ENCODE results near the gene VSIG8.

VSIG8 gene

DNA sequence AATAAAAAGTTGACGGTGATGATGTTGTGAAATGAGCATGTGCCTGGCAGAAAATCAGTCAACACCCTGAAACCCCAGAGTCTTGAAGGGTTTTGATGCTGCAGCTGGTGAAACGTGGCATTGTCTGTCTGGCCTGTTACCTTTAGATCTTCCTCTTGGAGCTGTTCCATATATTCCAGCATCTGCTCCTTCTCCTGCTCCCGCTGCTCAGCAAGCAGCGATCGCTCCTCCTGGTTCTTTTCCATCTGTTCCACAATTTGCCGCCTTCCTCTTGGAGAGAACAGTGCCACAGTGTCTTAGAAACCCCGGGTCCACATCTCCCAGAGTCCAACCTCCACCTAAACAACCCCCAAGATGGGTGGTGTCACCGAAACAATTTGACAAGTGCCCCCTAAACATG, 21.8 kb upstream of the VSIG8 start:
- no peak for DNase-seq (ENCODE audit: low read depth)

DNA sequence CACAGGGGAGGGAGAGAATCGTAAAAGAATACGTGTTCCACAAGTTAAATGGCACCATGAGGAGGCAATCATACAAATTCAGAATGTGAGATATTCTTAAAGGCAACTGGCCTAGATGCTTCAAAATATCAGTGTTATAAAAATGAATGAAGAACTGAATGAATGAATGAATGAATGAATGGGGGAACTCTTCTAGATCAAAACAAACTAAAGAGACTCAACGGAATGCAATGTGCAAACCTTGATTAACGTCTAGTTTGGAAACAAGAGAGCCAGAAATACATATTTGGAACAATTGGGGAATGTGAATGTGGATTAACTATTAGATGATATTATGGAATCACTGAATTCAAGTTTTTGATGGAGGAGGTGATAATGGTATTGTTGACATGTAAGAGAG, 20.7 kb upstream of the VSIG8 start:
- DNase-seq (ENCODE audit: low read depth) = no peak

DNA sequence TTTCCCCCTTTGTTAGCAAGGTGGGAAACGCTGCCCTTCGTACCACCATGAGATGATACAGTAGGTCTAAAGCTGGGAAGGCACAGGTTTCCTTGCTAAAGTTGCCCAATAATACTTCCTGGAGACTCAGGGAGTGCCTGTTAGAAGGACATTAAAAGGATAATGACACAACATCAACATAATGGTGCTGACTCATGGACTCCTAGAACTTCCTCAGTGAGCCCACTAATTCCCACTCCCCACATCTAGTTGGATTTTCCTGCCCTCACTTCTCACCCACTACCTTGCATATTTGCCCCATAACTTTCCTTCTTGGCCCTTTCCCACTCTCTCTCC, 20.0 kb upstream of the VSIG8 start:
- DNase-seq (ENCODE audit: low read depth) = no peak

DNA sequence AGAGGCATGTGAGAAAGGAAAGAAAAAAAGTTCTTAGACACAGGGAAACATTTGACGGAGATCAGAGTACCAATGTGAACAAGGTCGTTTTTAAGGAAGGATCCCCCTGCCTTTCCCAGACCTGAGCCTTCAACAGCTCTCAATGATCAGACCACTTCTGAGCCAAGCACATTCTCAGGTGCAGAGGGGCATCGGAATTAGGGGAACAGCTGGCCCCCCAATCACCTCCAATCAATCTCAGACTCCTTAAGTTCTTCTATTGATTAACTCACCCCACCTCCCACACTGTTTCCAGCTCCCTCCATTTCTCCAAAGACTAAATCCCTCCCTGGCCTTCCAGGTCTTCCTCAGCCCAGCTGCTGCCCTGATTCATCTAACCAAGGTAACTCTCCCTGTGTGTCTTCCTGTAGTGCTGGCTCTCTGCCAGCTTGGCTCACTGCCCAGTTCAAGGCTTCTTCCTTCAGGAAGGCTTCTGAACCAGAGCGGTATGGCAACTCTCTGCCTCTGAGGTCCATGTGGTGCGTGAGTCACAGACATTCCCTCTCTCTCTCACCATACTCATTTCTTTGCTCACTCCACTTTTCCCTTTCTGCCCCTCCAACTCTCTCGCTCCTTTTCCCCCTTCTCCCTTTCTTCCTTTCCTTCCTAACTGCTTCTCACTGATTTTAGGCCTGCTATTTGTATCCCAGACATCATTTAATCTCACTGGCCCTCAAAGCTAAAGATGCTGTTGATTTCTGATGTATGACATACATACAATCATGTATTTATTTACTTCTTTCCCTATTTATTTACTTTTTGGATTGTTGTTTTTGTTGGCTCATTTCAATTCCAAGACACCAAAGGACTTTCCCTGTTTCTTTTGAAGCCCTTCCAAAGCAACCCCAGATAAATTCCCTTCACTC, 19.4 kb upstream of the VSIG8 start:
- DNase-seq (ENCODE audit: low read depth) = peak; percentile 27

DNA sequence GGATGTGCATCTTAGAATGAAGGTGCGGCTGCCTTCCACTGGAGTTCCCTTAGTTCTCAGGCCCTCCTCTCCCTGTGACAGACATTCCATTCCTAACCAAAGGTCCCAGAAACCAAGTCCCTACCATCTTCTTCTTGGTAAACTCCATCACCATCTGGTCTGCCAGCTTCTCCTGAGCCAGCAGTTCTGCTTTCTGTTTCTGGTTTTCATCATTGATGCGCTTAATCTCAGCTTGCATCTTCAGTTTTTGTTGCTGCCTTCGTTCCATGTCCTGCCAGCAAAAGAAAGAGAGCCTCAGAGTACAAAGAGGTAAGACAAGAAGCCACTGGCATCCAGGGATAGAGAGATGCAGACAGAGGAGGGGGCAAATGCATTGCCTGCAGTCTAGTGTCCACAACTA, 18.0 kb upstream of the VSIG8 start:
- no peak for DNase-seq (ENCODE audit: low read depth)

DNA sequence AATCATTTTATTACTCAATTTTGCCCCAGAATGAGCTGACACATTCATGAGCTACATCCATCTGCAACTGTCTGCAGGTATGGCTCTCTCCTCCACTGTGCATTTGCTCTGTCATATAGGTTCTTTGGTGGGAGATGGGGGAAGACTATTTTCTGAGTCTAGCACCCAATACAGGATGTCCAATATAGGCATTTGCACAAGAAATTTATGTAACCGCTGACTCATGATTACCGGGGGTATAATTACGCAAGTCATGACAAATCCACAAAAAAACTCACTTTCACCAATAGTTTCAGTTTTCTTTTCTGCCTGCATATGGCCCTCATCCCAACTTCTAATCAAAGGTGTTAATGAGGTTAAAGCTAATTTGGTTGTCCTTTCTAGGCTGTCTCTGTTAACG, 17.5 kb upstream of the VSIG8 start:
- no peak for DNase-seq (ENCODE audit: low read depth)

DNA sequence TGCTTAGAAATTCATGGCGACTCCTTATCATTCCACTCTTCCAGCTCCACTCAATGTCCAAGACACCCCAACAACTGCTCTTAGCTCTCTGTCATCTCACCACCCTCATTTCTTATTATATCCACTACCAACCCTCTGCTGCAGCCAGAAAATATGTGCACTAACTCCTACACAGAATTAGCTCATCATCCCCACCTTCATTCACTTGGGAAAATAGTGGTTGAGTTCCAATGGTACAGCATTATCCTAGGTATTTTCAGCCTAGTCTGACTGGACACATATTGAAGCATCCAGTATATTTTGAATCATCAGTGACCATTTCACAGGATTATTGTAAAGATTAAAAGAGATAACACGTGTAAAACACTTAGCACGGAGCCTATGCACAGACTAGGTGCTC, 16.7 kb upstream of the VSIG8 start:
- no peak for DNase-seq (ENCODE audit: low read depth)

DNA sequence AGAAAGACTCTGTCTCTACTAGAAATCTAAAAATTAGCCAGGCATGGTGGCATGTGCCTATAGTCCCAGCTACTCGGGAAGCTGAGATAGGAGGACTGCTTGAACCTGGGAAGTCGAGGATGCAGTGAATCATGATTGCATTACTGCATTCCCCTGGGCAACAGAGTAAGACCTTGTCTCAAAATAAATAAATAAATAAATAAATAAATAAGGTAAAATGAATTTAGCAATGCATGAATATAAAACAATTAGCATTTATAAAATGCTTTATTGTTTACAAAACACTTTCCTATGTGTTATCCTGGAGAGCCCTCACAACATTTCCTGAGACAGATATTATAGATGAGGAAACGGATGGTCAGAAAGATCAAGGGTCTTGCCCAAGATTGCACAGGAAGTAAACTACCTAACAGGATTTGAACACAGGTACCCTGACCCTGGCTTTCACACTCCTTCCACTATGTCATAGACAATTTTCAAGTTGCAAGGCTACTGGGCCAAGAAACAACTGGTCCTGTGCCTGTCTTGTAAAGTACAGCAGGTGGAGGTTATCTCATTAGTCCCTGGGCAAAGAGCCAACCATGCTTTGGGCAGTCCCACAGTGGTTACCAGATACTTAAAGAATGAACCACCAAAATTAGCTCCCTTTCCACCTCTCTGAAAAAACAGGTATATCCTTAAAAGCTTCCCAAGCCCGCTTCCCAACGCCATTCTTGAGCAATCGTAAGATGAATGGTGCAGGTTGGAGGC, 15.4 kb upstream of the VSIG8 start:
- DNase-seq (ENCODE audit: low read depth) = no peak

DNA sequence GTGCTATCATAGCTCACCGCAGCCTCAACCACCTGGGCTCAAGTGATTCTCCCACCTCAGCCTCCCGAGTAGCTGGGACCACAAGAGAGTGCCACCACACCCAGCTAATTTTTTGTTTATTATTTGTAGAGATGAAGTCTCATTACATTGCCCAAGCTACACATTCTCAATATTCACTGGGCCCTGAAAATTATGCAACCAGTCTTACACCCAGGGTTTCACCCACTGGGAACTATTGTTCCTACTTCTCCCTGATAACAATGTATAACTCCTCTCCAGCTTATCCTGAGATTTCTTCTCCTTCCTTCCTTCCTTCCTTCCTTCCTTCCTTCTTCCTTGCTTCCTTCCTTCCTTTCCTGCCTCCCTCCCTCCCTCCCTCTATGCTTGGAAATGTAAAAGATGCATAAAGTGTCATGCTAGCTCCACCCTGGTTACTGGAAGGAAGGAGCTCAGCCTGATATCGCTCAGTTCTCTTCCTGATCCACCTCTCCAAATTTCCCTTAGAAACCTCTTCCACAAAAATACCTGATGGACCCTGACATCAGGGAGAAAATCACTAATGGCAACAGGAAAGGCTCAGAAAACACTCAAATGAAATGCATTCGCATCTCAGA, 11.2 kb upstream of the VSIG8 start:
- DNase-seq (ENCODE audit: low read depth) = no peak

DNA sequence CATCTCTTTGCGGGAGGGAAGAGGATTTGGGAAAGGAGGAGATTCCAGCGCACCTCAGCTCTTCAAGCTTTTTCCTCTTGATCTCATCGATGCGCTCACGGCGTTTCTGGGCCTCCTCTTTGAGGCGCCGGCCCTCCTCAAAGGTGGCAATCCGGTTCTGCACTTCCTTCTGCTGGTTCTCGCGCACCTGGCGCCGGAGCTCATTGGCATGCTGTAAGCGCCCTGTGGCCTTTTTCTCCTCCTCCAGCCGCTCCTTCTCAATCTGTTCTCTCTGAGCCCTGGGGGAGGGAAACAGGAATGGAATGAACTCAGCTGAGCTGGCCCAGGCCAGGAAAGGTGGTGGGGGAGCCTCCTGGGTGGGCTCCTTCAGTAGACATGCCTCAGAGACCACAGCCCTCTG, 10.4 kb upstream of the VSIG8 start:
- DNase-seq (ENCODE audit: low read depth) = no peak

DNA sequence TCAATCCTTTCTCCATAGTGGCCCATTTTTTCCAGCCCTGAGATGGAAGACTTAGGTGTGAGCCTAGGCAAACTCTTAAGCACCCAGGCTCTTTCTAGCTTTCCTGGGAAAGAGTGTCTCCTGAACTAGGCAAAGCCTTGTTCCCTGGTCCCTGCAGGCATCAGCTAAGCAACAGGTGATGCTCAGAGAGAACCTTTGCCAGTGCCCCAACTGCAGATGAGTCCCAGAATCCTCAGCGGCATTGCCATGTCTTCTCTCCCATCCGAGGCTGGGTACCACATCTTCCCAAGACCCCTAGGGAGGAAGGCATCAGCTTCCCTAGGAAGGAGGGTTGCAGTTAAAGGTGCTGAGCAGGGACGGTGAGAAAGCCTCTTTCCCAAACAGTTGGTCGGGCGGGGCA, 8.2 kb upstream of the VSIG8 start:
- no peak for DNase-seq (ENCODE audit: low read depth)

DNA sequence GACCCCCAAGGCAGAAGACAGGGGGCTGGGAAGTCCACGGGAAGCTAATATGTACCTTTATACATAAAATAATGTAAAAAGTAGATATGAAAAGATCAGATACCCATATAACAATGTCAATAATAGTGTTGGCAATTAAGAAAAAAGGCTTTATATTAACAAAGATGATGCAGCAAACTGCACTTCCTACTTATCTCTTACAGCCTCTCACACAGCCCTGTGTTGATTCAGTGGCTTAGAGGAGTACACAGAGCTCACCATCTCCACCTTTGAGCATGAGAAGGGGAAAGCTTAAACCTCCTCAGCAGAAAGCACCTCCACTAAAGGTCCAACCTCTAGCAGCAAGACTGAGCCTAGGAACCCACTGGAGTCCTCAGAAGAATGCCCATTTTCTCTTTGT, 7.2 kb upstream of the VSIG8 start:
- DNase-seq (ENCODE audit: low read depth) = no peak

DNA sequence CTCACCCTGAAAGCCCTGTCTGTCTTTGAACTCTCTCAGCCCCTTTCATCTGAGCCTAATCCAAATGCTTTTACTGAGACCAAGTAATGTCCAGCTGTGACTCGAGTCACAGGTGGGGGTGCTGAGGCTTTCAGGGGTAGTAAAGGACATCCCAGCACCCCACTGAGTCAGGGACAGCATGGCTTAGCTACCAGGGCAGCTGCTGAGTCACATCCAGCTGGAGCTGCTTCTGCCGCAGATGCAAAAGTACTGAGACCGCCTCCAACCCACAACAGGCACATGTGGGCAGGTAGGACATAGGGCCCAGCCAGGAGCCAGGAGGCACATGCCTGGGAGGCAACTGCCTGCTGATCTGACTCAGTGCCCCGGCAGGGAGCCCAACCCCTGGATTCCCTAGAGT, 6.7 kb upstream of the VSIG8 start:
- no peak for DNase-seq (ENCODE audit: low read depth)

DNA sequence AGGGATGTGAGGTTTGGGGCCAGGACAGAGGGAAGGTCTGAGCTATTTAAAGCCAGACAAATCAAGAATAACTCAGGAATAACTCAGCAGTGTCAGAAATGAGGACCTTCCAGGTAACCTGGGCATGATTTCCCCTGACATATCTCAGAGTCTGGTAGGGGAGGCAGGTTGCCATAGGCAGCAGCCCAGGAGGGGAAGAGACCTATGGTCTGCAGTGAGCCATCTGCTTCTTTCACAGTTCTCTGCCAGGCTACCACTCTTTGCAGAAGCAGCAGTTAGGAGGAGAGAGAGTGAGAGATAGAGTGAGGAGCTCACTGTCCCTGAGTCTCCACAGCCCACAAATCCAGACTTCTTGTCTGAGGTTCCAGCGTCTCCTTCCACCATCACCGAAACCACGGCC, 6.3 kb upstream of the VSIG8 start:
- no peak for DNase-seq (ENCODE audit: low read depth)

DNA sequence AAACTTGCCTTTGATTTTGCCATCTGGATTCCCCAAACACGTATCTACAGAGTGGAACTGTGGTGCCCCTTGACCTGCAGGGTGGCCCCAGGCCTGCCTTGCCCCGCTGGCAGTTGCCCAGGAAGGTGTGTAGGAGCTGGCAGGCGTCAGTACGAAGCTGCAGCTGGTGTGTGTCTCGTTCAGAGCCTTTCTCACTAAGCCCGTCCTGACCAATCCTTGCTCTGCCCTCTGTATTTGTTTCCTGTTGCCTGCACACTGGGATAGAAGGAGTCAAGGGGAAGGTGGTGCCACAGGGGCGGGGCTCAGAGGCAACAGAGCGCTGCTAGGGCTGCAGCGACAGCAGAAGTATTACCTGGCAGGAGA, 5.2 kb upstream of the VSIG8 start:
- DNase-seq (ENCODE audit: low read depth) = no peak

DNA sequence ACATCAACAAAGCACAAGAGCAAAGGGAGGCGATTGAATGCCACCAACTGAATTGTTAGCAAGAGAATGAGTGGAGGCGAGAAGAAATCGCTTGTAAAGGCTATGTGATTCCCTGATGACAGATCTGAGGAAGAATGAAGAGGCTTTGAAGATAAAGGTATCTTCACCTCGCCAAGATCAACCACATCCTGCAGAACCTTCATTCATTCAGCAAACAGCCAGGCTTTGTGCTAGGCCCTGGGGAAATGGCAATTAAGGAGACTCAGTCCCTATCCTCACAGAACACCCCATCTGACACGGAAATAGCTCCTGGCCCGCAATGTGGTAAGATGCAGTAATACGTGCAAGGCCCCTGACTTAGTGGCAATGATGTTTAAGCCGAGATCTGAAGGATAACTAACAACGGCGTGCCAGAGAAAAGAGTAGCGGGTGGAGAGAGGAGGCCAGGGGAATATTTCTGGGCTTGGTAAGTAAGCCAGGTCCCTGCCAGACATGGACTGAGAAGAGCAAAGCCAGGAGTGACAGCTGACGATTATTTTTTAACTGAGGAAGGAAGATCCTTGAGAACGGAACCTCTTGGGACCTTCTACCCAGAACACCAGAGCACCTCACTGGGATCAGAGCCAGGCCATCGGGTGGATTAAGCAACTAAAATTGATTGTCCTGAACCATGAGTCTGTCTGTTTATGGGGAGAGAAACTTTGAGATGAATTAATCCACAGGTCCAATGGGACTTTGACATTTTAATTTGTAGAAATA, 4.6 kb upstream of the VSIG8 start:
- DNase-seq (ENCODE audit: low read depth) = no peak

DNA sequence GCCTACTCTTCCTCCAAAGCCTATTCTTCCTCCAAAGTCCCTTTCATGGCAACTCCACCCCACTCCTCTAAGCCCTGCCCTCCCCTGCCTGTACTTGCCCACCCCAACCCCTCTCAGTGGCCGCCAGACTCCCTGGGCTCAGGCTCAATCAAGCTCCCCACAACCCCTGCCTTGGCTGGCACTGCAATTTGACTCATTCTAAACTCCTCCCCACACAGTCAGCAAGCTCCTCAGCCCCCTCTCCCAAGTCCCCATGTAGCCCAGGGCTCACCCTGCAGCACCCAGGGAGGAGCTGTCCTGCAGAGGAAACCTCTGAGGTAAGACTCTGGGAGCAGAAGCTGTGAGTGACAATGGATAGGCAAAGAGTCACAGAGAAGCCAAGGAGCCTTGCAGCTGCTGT, 3.6 kb upstream of the VSIG8 start:
- DNase-seq (ENCODE audit: low read depth) = no peak

DNA sequence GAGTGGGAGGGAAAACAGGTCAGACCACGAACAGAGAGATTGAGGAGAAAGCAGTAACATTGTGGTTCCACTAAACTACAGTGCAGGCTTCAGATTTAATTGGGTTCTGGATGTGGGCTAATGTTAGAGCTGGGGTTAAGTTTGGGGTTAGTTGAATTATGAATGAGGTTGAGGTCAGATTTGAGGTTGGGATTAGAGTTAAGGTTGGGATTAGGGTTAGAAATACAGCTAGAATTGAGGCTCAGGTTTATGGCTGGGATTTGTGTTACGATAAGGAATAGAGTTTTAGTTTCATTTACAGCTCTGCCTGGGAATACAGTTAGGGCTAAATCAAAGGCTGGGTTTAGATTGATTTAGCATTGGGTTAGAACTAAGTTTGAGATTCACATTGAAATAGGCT, 1.8 kb upstream of the VSIG8 start:
- no peak for DNase-seq (ENCODE audit: low read depth)

DNA sequence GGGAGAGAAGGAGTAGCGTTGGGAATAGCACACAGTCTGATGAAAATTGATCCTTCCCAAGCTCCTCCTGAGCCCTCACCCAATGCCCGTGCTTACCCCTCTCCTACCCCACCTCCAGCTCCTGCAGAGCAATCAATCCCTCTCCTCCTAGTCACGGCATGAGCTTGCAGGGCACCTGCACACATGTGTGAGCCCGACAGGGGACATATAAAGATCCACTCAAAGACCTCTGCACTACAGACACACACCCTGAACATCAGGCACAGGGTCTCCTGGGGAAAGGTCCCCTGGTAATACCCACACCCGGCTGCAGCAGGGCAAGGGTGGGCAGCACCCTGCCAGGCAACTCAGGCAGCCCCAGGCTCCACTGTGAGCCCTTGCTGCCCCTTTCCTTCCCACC, 426 bp downstream of the VSIG8 start:
- no peak for DNase-seq (ENCODE audit: low read depth)

DNA sequence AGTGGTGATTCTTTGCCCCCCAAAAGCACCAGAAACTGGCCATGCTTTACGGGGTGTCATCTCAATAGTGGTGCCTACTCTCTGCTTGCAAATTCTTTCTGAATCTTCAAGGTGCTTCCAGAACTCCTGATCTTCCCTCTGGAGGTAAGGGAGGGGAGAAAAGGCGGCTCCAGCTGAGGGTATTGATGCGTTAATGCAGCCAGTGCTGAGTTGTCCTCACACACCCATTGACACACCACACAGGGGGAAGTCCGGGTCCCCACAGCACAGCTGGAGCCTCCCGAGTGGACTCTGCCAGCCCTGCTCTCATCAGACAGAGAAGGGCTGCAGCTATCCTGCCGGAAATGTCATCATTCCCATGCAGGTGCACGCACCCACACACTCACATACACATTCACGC, 1.2 kb downstream of the VSIG8 start:
- DNase-seq (ENCODE audit: low read depth) = no peak

DNA sequence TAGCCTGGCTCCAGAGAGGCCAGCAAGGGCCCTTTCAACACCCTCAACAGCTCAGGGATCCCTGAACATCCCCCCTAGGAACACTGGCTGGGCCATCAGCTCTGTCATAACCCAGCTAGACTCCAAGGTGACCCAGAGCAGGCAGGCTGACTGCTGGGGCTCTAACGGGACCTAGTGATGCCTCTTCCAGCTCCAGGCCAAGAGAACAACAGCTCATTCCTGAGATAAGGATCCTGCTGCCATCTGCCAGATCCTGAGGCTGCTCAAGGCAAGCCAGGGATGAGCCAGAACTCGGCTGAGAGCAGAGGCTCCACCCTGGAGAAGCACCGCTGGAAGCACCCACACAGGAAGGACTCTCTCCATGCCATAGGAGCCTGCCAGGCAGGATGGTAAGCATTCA, 2.0 kb downstream of the VSIG8 start:
- no peak for DNase-seq (ENCODE audit: low read depth)

DNA sequence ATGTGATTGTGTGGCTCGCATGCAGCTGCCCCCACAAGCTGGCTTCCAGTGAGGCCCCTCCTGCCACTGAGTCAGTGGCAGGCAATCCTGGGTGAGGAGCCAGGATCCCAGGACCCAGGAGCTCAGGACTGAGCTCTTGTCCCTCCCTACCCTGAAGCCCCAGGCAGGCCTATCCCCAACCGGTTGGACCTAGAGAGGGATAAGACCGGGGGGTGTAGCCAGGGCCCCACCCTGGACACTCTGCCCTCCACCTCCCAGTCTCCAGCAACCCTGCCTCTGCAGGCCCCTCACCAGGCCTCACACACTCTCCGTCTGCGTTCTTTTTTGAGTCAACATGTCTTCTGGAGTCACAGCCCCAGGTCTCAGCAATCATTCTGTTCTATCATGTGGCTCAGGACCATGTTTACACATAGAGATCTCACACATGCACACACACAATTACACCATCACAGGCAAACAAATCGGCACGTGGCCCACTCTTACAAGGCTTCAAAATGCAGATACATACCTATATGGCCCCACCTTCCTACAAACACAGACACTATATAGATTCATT, 2.6 kb downstream of the VSIG8 start:
- DNase-seq (ENCODE audit: low read depth) = no peak
